Fibroblast of villous mesenchyme (primary cell): Measurements from ENCODE around the gene TBPL1. TPM values are rescaled to one million over a fixed set of nuclear protein-coding genes. Genes with fewer than 3 reads are reported as not detected.

ENCODE experiments used
- DNase-seq: peaks from one replicate; pipeline ENCODE4 v3.0.0-alpha.2; 2010; ENCODE audit warnings: low read depth
- H3K4me3 ChIP-seq: 2 replicates; pipeline ENCODE4 v1.5.1; 2011; ENCODE audit warnings: low read depth, mild to moderate bottlenecking, low read length
- small RNA-seq: library from RNA; depleted of rRNA; stranded (forward); fragments of <200 nt; gene quantifications from one replicate; pipeline ENCODE3, GENCODE V24; 2012
- total RNA-seq: library from RNA; depleted of rRNA; stranded (reverse); fragments of >200 nt; gene quantifications from 2 replicates; pipeline ENCODE4 v1.2.3, GENCODE V29; 2012
- TF ChIP-seq, protein P1 (sequence below): IDR thresholded peaks from 2 replicates; pipeline ENCODE4 v1.5.1; 2012; ENCODE audit warnings: low read depth, mild to moderate bottlenecking, low read length; ENCODE audit not compliant: insufficient read depth

Gene TBPL1
- total RNA-seq, 1 donor: 18.6 TPM

DNA sequence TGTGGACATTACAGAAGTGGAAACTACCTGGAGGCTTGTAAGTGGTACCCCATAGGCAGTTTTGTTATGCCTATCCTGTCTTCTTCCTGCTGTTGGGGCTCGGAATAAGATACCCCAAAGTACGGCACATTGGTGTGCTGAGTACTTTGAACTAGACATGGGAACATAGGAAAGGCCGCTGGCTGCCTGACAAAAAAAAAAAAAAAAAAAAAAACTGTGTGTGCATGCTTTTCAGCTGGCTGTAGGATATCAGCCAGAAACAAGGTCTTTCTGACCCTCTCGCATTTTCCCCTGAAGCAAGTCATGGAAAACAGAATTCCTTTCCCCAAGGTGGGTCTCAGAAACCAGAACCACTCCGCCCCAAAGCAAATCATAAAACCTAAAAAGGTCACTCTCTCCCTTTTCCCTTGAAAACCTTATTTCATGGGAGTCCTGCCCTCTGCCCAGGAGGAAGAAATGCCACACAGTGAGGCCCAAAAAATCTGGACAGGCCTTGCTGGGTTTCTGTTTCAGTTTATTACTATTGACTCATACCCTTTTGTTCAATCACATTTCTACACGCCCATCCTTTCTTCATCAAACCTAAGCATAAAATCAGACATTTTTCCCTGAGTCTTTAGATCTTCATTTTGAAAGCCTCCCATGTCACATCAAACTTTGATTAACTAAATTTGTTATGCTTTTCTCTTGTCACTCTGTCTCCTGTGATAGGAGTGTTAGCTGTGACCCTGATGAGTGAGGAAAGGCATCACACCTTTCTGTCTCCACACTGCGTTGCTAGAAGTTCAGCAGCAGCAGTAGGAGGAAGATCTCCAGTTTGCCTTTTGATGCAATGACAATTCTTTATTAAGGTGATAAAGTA is 82.2 kb downstream of the TBPL1 start:
- TF ChIP-seq, protein P1, sequence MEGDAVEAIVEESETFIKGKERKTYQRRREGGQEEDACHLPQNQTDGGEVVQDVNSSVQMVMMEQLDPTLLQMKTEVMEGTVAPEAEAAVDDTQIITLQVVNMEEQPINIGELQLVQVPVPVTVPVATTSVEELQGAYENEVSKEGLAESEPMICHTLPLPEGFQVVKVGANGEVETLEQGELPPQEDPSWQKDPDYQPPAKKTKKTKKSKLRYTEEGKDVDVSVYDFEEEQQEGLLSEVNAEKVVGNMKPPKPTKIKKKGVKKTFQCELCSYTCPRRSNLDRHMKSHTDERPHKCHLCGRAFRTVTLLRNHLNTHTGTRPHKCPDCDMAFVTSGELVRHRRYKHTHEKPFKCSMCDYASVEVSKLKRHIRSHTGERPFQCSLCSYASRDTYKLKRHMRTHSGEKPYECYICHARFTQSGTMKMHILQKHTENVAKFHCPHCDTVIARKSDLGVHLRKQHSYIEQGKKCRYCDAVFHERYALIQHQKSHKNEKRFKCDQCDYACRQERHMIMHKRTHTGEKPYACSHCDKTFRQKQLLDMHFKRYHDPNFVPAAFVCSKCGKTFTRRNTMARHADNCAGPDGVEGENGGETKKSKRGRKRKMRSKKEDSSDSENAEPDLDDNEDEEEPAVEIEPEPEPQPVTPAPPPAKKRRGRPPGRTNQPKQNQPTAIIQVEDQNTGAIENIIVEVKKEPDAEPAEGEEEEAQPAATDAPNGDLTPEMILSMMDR: no peak
- no peak overlapping the region for H3K4me3 ChIP-seq
- DNase-seq: no peak

DNA sequence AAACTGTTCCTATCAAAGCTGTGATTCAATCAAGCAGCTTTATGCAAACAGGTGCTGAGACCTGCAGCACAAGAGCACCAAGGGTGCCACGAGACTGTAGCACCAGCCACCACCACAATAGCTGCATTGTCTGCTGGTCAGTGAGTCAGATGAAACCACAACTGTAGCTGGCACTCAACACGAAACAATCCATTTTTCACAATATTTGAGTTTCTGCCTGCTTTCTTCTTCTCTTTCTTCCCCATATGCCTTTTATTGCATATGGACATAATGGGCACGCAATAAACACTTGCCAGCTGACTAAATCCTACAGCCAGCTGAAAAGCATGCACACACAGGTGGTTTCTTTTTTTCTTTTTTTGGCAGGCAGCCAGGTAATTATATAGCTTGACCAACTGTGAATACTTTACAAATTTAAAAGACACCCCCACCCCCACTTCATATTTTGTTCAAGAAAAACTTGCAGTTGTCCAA is 82.8 kb downstream of the TBPL1 start:
- TF ChIP-seq, protein P1: no peak
- DNase-seq: no peak
- no peak overlapping the region for H3K4me3 ChIP-seq

DNA sequence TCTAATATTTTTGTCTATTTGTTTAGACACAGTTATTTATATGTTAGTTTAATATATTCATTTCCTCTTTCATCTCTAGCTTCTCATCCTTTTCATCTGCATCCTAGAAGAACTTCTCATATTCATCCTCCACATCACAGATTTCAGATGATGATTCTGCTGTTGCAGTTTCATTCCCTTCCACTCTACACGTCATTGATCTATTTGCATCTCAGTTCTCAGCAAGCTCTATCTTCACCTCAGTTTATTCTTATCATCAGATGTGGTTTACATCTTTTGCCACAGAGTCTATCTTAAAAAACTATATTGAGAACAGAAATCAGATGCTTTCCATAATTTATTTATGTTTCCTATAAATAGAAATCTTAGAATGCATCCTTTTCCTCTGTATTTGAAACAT is 86.1 kb downstream of the TBPL1 start:
- TF ChIP-seq, protein P1: no peak
- DNase-seq: no peak
- no peak overlapping the region for H3K4me3 ChIP-seq

Small RNA genes lying within 50 kb of the gene (small RNA-seq; reads per million reads assigned to genes)
- gene AL449363.1: not detected

Other genes starting within 250 kb of the TBPL1 start
- under 0.01 and 1.3 TPM in 2 replicates for gene TCF21, start 64.1 kb upstream of the TBPL1 start, total RNA-seq
- gene SLC2A12, start 99.4 kb downstream of the TBPL1 start, total RNA-seq: 0.43 and 0.64 TPM in 2 replicates